Tibial artery (tissue), 4 donors: ENCODE results near the gene WNT4.

Experiments used
- DNase-seq, 2 donors: peaks; one replicate each; pipeline ENCODE4 v3.0.0-alpha.2; 2019
- H3K27ac ChIP-seq, 2 donors: fragments of 200-600 bp; sonication (generic) in 1 of 2; 1 replicate in 1 of 2; 2 replicates in 1 of 2; pipeline ENCODE4 v1.5.1; 2018 to 2019; ENCODE audit warnings: mild to moderate bottlenecking in 1 of 2
- H3K27me3 ChIP-seq, 2 donors: fragments of 200-600 bp; sonication (generic) in 1 of 2; one replicate each; pipeline versions ENCODE4 v1.5.1 to v1.6.0; 2016 to 2019
- H3K36me3 ChIP-seq, 3 donors: fragments of 200-600 bp; sonication (generic) in 2 of 3; one replicate each; pipeline ENCODE4 v1.5.1; 2016 to 2019; ENCODE audit warnings: mild to moderate bottlenecking in 2 of 3
- H3K4me1 ChIP-seq, 4 donors: fragments of 200-600 bp; sonication (generic) in 2 of 4; 1 replicate in 3 of 4; 2 replicates in 1 of 4; pipeline ENCODE4 v1.5.1; 2016 to 2019
- H3K4me3 ChIP-seq, 2 donors: fragments of 200-600 bp; sonication (generic) in 1 of 2; 1 replicate in 1 of 2; 2 replicates in 1 of 2; pipeline ENCODE4 v1.5.1; 2018 to 2019; ENCODE audit warnings: mild to moderate bottlenecking in 2 of 2
- H3K9me3 ChIP-seq, 3 donors: fragments of 200-600 bp; sonication (generic) in 1 of 3; one replicate each; pipeline ENCODE4 v1.5.1; 2016 to 2019
- CTCF ChIP-seq, 2 experiments: fragments of 200-600 bp in 1 of 2; fragments of 450-650 bp in 1 of 2; IDR thresholded peaks; one replicate each; pipeline ENCODE4 v1.5.1; 2017 to 2019; ENCODE audit warnings: antibody characterized with exemption in 2 of 2, mild to moderate bottlenecking in 1 of 2, moderate library complexity in 1 of 2
- intact Hi-C: fragments of 100-400 bp; cut with DNase I; formaldehyde crosslinking; loops from one replicate; pipeline ENCODE4 v1.15.0; 2023; ENCODE audit warnings: low total_unique reads

Gene WNT4

GRCh38 chr1:22101995-22102394 lies 40.9 kb downstream of the WNT4 start:
- TF ChIP-seq CTCF (IDR thresholded peaks at IDR 0.05) = no peak
- no peak overlapping the region for H3K27ac ChIP-seq
- no peaks in the 10 kb centered on the region for H3K9me3 ChIP-seq
- H3K36me3 ChIP-seq = peaks cover 18 to 43% (median 22%) of the 10 kb centered on the region in 3 donors
- H3K27me3 ChIP-seq = no peaks in the 10 kb centered on the region
- no peak for DNase-seq
- no peak overlapping the region for H3K4me3 ChIP-seq
- peaks cover 0 to 5% (median 4%) of the 10 kb centered on the region in 4 donors for H3K4me1 ChIP-seq
- intact Hi-C loops = no loop called here

DNA sequence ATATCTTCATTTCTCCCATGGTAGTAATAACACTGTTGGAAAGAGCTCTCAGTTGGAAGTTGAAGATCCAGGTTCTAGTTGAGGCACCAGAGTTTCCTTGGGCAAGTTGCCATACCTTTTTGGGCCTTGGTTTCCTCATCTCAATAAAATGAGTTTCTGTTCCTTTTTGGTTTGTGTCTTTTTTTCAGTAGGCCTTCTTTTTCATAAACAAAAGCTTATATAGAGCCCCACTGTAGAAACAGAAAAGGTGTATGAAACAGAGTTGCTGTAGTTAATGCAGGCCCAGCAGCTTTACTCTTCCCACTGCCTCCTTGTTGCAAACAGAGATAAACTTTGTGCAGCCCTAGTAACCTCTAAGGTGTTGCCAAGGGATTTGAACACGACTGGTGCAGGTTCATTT lies 41.7 kb downstream of the WNT4 start:
- H3K36me3 ChIP-seq = peaks cover 26 to 51% (median 30%) of the 10 kb centered on the region in 3 donors

GRCh38 chr1:22100168-22100567 lies 42.7 kb downstream of the WNT4 start:
- Histone ChIP-seq H3K4me3 (no peak overlapping the region), H3K4me1 (peaks cover 0 to 5% (median 4%) of the 10 kb centered on the region in 4 donors), H3K9me3 (no peaks in the 10 kb centered on the region), H3K36me3 (peaks cover 29 to 62% (median 40%) of the 10 kb centered on the region in 3 donors), H3K27ac (no peak overlapping the region), H3K27me3 (no peaks in the 10 kb centered on the region)
- DNase-seq = no peak
- no peak for TF ChIP-seq CTCF (IDR thresholded peaks at IDR 0.05)
- intact Hi-C loops = no loop called here

More for the DNA sequence above, 41.7 kb downstream of the WNT4 start:
- Histone ChIP-seq H3K27me3 (no peaks in the 10 kb centered on the region), H3K9me3 (no peaks in the 10 kb centered on the region), H3K4me1 (peaks cover 0 to 5% (median 4%) of the 10 kb centered on the region in 4 donors), H3K4me3 (no peak overlapping the region), H3K27ac (no peak overlapping the region)
- no peak for DNase-seq
- intact Hi-C loops = no loop called here
- TF ChIP-seq CTCF (IDR thresholded peaks at IDR 0.05) = no peak

- H3K9me3 ChIP-seq = no peaks in the 10 kb centered on the region
- no peak overlapping the region for H3K4me3 ChIP-seq
- DNase-seq = no peak
- no peak for TF ChIP-seq CTCF (IDR thresholded peaks at IDR 0.05)
- peaks cover 29 to 63% (median 47%) of the 10 kb centered on the region in 3 donors for H3K36me3 ChIP-seq
- H3K27ac ChIP-seq = no peak overlapping the region
- no peaks in the 10 kb centered on the region for H3K27me3 ChIP-seq
- peaks cover 0 to 5% (median 4%) of the 10 kb centered on the region in 4 donors for H3K4me1 ChIP-seq
- intact Hi-C loops = no loop called here
These were observed 44.1 kb downstream of the WNT4 start for GRCh38 chr1:22098752-22099151.

DNA sequence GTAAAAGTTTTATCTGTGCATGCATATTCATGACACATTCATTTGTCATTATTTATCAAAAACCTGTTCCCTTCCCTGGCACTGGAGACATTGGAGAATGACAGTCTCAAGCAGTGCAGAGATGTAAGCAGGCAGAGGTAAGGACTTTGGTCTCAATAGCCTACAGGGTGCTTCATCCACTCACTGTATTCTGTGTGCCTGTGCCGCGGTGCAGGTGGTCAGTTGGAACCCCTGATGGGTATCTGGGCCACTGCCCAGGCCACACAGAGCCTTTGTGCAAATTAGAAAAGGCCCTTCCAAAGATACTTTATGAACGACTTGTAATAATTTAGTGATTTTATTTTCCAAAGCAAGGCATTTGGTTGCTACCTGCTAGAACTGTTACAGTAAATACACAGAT lies 46.4 kb downstream of the WNT4 start:
- H3K4me3 ChIP-seq = no peak overlapping the region
- TF ChIP-seq CTCF (IDR thresholded peaks at IDR 0.05) = no peak
- intact Hi-C loops = no loop called here
- peaks cover 0 to 15% (median 2%) of the 10 kb centered on the region in 4 donors for H3K4me1 ChIP-seq
- DNase-seq = no peak
- H3K36me3 ChIP-seq = peaks cover 29 to 69% (median 47%) of the 10 kb centered on the region in 3 donors
- no peaks in the 10 kb centered on the region for H3K9me3 ChIP-seq
- no peak overlapping the region for H3K27ac ChIP-seq
- H3K27me3 ChIP-seq = no peaks in the 10 kb centered on the region

GRCh38 chr1:22096036-22096435 lies 46.9 kb downstream of the WNT4 start:
- Histone ChIP-seq H3K27me3 (no peaks in the 10 kb centered on the region), H3K27ac (no peak overlapping the region), H3K9me3 (no peaks in the 10 kb centered on the region), H3K4me1 (peaks cover 0 to 15% (median 4%) of the 10 kb centered on the region in 4 donors), H3K4me3 (no peak overlapping the region), H3K36me3 (peaks cover 29 to 69% (median 47%) of the 10 kb centered on the region in 3 donors)
- DNase-seq = no peak
- intact Hi-C loops = no loop called here
- no peak for TF ChIP-seq CTCF (IDR thresholded peaks at IDR 0.05)
